Measurements from ENCODE around the gene SESN3. TPM values are rescaled to one million over a fixed set of nuclear protein-coding genes. Genes with fewer than 3 reads are reported as not detected.

SESN3 gene
- polyA plus RNA-seq, 1 of the 3 experiments (the other 2 are of a cell fraction) = 1.7 TPM

DNA sequence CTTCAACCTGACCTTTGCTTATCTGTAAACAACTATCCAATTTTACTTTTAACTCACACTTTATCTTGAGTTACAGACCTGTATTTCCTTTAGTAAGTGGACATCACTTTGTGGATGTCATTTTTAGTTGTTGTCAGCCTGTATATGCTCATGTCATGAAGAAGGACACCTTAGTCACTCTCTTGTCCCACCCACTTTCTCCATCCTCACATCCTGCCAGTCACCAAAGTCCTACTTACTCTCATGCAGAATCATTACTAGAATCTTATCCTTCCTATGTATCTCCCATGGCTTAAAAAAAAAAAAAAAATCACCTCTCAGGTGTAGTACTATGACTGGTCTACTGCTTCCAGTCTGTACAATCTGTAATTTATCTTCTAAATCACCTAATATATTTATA is 43.3 kb downstream of the SESN3 start:
- ChIA-PET CTCF (interaction anchor here (2.1 kb wide), 1 partner anchor 13 kb away, joined by 4 read pairs; no protein-coding TSS in a partner anchor), POLR2A (no interaction called here)
- Histone ChIP-seq H3K4me1 (ENCODE audit: control insufficient read depth in 1 of 2, insufficient read depth in 2 of 2, low read depth in 1 of 2, low read length in 1 of 2) (no peaks in the 10 kb centered on the region), H3F3A (replicated peaks; ENCODE audit: insufficient read depth) (no peaks in the 10 kb centered on the region), H3K9me2 (no peaks in the 10 kb centered on the region), H3K9ac (no peak overlapping the region), H2AFZ (ENCODE audit: low read depth) (no peak overlapping the region), H3K36me3 (replicated peaks in 1 of 2; ENCODE audit: control insufficient read depth in 1 of 2, insufficient read depth in 2 of 2, low read length in 1 of 2) (peaks cover 3 to 43% of the 10 kb centered on the region in 2 experiments), H3K27me3 (ENCODE audit: insufficient read depth) (no peaks in the 10 kb centered on the region), H3K4me3 (ENCODE audit: low read depth in 2 of 2, low read length in 1 of 2) (no peak overlapping the region), H3K79me2 (ENCODE audit: insufficient read depth) (no peaks in the 10 kb centered on the region), H3K9me3 (no peaks in the 10 kb centered on the region), H4K20me1 (ENCODE audit: insufficient read depth) (no peaks in the 10 kb centered on the region), H3K27ac (ENCODE audit: low read depth in 2 of 2, low read length in 1 of 2) (no peak overlapping the region), H3K4me2 (no peak overlapping the region)
- DNase-seq = no peak
- no peak for TF ChIP-seq GABPA (IDR thresholded peaks at IDR 0.05; ENCODE audit: low read depth)
- no peak for TF ChIP-seq PBX3 (IDR thresholded peaks at IDR 0.05)
- no peak for TF ChIP-seq FOXJ3 (CRISPR knock-in tag; IDR thresholded peaks at IDR 0.05)
- no peak for TF ChIP-seq EP300 (IDR thresholded peaks at IDR 0.05; ENCODE audit: borderline replicate concordance in 1 of 2, low read depth in 1 of 2, low read length in 1 of 2)
- no peak for TF ChIP-seq RAD21 (IDR thresholded peaks at IDR 0.05; ENCODE audit: low read length)
- TF ChIP-seq, protein P1, sequence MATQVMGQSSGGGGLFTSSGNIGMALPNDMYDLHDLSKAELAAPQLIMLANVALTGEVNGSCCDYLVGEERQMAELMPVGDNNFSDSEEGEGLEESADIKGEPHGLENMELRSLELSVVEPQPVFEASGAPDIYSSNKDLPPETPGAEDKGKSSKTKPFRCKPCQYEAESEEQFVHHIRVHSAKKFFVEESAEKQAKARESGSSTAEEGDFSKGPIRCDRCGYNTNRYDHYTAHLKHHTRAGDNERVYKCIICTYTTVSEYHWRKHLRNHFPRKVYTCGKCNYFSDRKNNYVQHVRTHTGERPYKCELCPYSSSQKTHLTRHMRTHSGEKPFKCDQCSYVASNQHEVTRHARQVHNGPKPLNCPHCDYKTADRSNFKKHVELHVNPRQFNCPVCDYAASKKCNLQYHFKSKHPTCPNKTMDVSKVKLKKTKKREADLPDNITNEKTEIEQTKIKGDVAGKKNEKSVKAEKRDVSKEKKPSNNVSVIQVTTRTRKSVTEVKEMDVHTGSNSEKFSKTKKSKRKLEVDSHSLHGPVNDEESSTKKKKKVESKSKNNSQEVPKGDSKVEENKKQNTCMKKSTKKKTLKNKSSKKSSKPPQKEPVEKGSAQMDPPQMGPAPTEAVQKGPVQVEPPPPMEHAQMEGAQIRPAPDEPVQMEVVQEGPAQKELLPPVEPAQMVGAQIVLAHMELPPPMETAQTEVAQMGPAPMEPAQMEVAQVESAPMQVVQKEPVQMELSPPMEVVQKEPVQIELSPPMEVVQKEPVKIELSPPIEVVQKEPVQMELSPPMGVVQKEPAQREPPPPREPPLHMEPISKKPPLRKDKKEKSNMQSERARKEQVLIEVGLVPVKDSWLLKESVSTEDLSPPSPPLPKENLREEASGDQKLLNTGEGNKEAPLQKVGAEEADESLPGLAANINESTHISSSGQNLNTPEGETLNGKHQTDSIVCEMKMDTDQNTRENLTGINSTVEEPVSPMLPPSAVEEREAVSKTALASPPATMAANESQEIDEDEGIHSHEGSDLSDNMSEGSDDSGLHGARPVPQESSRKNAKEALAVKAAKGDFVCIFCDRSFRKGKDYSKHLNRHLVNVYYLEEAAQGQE (IDR thresholded peaks at IDR 0.05; ENCODE audit: low read depth, low read length) = no peak
- no peak for TF ChIP-seq EZH2phosphoT487 (IDR thresholded peaks at IDR 0.05; ENCODE audit: borderline replicate concordance, low read depth)
- TF ChIP-seq RCOR1 (IDR thresholded peaks at IDR 0.05; ENCODE audit: low read length) = no peak
- TF ChIP-seq YY1 (IDR thresholded peaks at IDR 0.05; ENCODE audit: low read depth) = no peak
- no peak for TF ChIP-seq SIN3A (IDR thresholded peaks at IDR 0.05; ENCODE audit: borderline replicate concordance, low read depth, low read length)
- no peak for TF ChIP-seq FOXM1 (IDR thresholded peaks at IDR 0.05; ENCODE audit: low read depth)
- no peak for TF ChIP-seq NFIC (IDR thresholded peaks at IDR 0.05; ENCODE audit: borderline replicate concordance)
- TF ChIP-seq, protein P2, sequence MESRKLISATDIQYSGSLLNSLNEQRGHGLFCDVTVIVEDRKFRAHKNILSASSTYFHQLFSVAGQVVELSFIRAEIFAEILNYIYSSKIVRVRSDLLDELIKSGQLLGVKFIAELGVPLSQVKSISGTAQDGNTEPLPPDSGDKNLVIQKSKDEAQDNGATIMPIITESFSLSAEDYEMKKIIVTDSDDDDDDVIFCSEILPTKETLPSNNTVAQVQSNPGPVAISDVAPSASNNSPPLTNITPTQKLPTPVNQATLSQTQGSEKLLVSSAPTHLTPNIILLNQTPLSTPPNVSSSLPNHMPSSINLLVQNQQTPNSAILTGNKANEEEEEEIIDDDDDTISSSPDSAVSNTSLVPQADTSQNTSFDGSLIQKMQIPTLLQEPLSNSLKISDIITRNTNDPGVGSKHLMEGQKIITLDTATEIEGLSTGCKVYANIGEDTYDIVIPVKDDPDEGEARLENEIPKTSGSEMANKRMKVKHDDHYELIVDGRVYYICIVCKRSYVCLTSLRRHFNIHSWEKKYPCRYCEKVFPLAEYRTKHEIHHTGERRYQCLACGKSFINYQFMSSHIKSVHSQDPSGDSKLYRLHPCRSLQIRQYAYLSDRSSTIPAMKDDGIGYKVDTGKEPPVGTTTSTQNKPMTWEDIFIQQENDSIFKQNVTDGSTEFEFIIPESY (IDR thresholded peaks at IDR 0.05; ENCODE audit: borderline replicate concordance, low read depth) = no peak
- no peak for TF ChIP-seq CTCF (IDR thresholded peaks at IDR 0.05)
- TF ChIP-seq, protein P3, sequence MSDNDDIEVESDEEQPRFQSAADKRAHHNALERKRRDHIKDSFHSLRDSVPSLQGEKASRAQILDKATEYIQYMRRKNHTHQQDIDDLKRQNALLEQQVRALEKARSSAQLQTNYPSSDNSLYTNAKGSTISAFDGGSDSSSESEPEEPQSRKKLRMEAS (IDR thresholded peaks at IDR 0.05; ENCODE audit: low read depth) = no peak
- TF ChIP-seq TCF12 (IDR thresholded peaks at IDR 0.05) = no peak
- TF ChIP-seq NRF1 (IDR thresholded peaks at IDR 0.05; ENCODE audit: low read depth, low read length) = no peak
- TF ChIP-seq TEAD4 (IDR thresholded peaks at IDR 0.05; ENCODE audit: borderline replicate concordance, insufficient read depth) = no peak

Measured in SK-N-SH (cell line).